Measurements from ENCODE around the gene GABRR2. TPM values are rescaled to one million over a fixed set of nuclear protein-coding genes. Genes with fewer than 3 reads are reported as not detected.

The GABRR2 gene
- 0.37 TPM in 1 of 2 replicates, not detected in the other for total RNA-seq

GRCh38 chr6:89315249-89315885 lies at the start of gene GABRR2:
TSS of gene GABRR2 (minus strand) at chr6:89315299. CDS start at chr6:89315165, 134 bp downstream.

GRCh38 chr6:89352278-89353117 lies 37.4 kb upstream of the GABRR2 start, which contains the start of gene UBE2J1:
TSS of gene UBE2J1 (minus strand) at chr6:89352722. CDS start at chr6:89352569, 153 bp downstream.

GRCh38 chr6:89217299-89217910 lies 97.7 kb downstream of the GABRR2 start, which contains the start of gene GABRR1:
TSS of gene GABRR1 (minus strand) at chr6:89217358. CDS start at chr6:89217322, 36 bp downstream.

Other genes starting within 250 kb of the GABRR2 start
- 38.5 and 63.2 TPM in 2 replicates for gene PNRC1, start 234.5 kb downstream of the GABRR2 start, total RNA-seq
- gene SRSF12, start 197.2 kb downstream of the GABRR2 start, total RNA-seq: under 0.01 and 0.37 TPM in 2 replicates
- gene PM20D2, start 169.2 kb downstream of the GABRR2 start, total RNA-seq: 9.2 and 13.1 TPM in 2 replicates
- not detected in 2 replicates for gene GABRR1, start 97.9 kb downstream of the GABRR2 start, total RNA-seq
- 30.1 and 38.7 TPM in 2 replicates for gene UBE2J1, start 37.4 kb upstream of the GABRR2 start, total RNA-seq
- gene RRAGD, start 97.0 kb upstream of the GABRR2 start, total RNA-seq: 0.59 and 2.2 TPM in 2 replicates
- gene ANKRD6, start 117.9 kb upstream of the GABRR2 start, total RNA-seq: 1.6 and 2.2 TPM in 2 replicates

Data from subcutaneous preadipocyte (primary cell).